ENCODE data around the gene NECTIN1.

NECTIN1 gene

GRCh38 chr11:119635776-119636175 lies 93.2 kb downstream of the NECTIN1 start:
- DNase-seq = no peak

GRCh38 chr11:119635041-119635740 lies 93.8 kb downstream of the NECTIN1 start:
- no peak for DNase-seq

- no peak for DNase-seq
Observed at GRCh38 chr11:119634301-119634700, 94.7 kb downstream of the NECTIN1 start.

- DNase-seq = no peak
Observed at GRCh38 chr11:119629834-119630624, 99.0 kb downstream of the NECTIN1 start.

GRCh38 chr11:119629085-119629484 lies 99.9 kb downstream of the NECTIN1 start:
- no peak for DNase-seq

GRCh38 chr11:119627286-119627685 lies 101.7 kb downstream of the NECTIN1 start:
- DNase-seq = no peak

- no peak for DNase-seq
Observed at GRCh38 chr11:119626871-119627270, 102.1 kb downstream of the NECTIN1 start.

- no peak for DNase-seq
Observed at GRCh38 chr11:119626197-119626841, 102.7 kb downstream of the NECTIN1 start.

GRCh38 chr11:119625206-119625978 lies 103.6 kb downstream of the NECTIN1 start:
- no peak for DNase-seq

GRCh38 chr11:119624629-119625028 lies 104.4 kb downstream of the NECTIN1 start:
- no peak for DNase-seq

- DNase-seq = no peak
Observed at GRCh38 chr11:119624102-119624615, 104.8 kb downstream of the NECTIN1 start.

GRCh38 chr11:119623682-119624081 lies 105.3 kb downstream of the NECTIN1 start:
- no peak for DNase-seq

GRCh38 chr11:119622454-119623143 lies 106.4 kb downstream of the NECTIN1 start:
- no peak for DNase-seq

GRCh38 chr11:119619665-119620064 lies 109.3 kb downstream of the NECTIN1 start:
- no peak for DNase-seq

- no peak for DNase-seq
Observed at GRCh38 chr11:119618208-119618909, 110.6 kb downstream of the NECTIN1 start.

- no peak for DNase-seq
Observed at GRCh38 chr11:119617340-119617713, 111.7 kb downstream of the NECTIN1 start.

- no peak for DNase-seq
Observed at GRCh38 chr11:119616586-119617339, 112.2 kb downstream of the NECTIN1 start.

GRCh38 chr11:119615882-119616196 lies 113.2 kb downstream of the NECTIN1 start:
- no peak for DNase-seq

GRCh38 chr11:119615003-119615881 lies 113.8 kb downstream of the NECTIN1 start:
- no peak for DNase-seq
